AG10803 (cell line): ENCODE measurements around the gene DPP6.
A peak's percentile ranks its signal among the peaks of the same experiment; 100 is the strongest.

ENCODE experiments used
- DNase-seq: peaks from one replicate; pipeline ENCODE4 v3.0.0; 2010; ENCODE audit warnings: low read depth
- H3K4me3 ChIP-seq: 2 replicates; pipeline ENCODE4 v1.5.1; 2011; ENCODE audit warnings: mild to moderate bottlenecking, low read length, control low read depth
- CTCF ChIP-seq: conservative IDR thresholded peaks from 2 replicates; pipeline ENCODE4 v1.5.1; 2011; ENCODE audit warnings: mild to moderate bottlenecking, low read length, control low read depth, inconsistent platforms

DPP6 gene

GRCh38 chr7:154909241-154910105 lies 857.3 kb downstream of the DPP6 start:
- DNase-seq, result no peak
- TF ChIP-seq CTCF, result no peak
- no peak overlapping the region for H3K4me3 ChIP-seq

GRCh38 chr7:154910125-154910524 lies 857.9 kb downstream of the DPP6 start:
- no peak for TF ChIP-seq CTCF
- H3K4me3 ChIP-seq, result no peak overlapping the region
- DNase-seq, result no peak

DNA sequence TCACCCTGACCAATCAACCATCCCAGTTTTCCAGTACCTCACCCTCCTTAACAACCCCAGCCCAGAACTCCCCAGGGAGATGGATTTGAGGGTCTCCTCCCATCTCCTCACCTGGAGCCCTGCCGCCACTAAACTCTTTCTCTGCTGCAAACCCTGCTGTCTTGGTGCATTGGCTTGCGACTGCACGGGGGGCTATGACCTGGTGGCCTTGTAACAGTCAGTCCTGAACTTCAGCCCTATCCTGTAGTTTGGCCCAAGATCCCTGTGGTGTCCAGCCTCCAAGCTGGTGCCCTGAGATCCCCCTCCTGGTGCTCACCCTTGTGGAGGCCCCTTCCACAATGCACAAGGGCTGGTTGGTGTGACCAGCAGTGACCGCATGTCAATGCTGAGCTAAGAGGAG lies 858.8 kb downstream of the DPP6 start:
- TF ChIP-seq CTCF, result no peak
- no peak for DNase-seq

DNA sequence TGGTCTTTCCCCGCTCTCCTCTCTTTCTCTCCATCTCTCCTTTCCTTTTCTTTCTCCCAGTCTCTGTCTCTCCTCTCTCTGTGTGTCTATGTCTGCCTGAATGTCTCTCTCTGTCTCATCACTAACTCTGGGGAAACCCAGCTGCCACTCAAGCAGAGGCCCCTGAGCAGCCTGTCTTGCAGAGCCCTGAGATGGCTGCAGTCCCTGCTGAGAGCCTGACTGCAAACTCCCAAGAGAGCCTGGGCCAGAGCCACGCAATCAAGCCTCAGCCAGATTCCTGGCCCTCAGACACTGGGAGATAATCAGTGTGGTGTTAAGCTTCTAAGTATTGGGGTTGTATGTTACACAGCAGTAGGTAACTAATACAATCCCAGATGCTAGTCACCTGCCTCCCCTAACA lies 859.2 kb downstream of the DPP6 start:
- DNase-seq, result no peak
- TF ChIP-seq CTCF, result no peak
- H3K4me3 ChIP-seq, result no peak overlapping the region

More for the DNA sequence above, 858.8 kb downstream of the DPP6 start:
- no peak overlapping the region for H3K4me3 ChIP-seq

DNA sequence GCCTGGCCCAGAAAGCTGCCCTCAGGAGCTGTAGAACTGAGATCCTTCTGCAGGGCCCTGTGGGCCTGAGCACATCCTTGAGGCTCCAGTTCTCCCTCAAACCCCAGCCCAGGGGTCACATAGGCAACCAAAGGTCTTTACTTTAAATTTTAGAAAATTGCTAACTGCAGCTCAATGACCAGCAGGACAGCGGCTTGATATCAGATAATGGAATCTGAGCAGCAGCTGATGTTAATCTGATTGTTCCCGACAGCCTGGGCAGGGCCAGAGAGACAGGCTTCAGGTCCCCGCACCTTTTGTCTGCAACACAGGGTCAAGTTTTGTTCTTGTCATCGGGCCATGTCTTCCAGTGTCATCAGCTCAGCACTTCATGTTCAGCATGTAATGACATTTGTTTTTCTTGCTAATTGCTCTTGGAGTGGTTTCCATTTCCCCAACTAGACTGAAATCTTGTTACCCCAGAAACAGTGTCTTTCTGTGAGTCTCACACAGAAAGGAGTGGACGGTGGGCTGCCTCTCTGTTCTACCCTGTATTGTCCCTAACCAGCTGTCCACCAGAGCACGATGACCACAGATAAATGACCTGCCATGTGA lies 859.8 kb downstream of the DPP6 start:
- DNase-seq, result no peak
- TF ChIP-seq CTCF, result no peak
- H3K4me3 ChIP-seq, result no peak overlapping the region

- TF ChIP-seq CTCF, result no peak
- H3K4me3 ChIP-seq, result no peak overlapping the region
- DNase-seq, result peak; percentile 17
Measured at GRCh38 chr7:154912871-154913637, 860.9 kb downstream of the DPP6 start.
